B cell (primary cell): ENCODE measurements around the gene OR10G3. TPM values are rescaled to one million over a fixed set of nuclear protein-coding genes. Genes with fewer than 3 reads are reported as not detected.

Experiments
- ATAC-seq: fragments of 200-7000 bp; cut with Tn5 transposase; one replicate; pipeline ENCODE4 v1.10.0; 2021; ENCODE audit warnings: low read depth, mild to moderate bottlenecking, moderate number of reproducible peaks, moderate library complexity
- CTCF ChIA-PET: fragments of 350-600 bp; sonication (Branson Sonifier 250); formaldehyde crosslinking; loops from one replicate; lab custom pipeline; 2021; ENCODE audit warnings: antibody characterized with exemption, inconsistent platforms; lab: Charles Lee
- POLR2A ChIA-PET: fragments of 350-600 bp; sonication (Branson Sonifier 250); formaldehyde crosslinking; loops from one replicate; lab custom pipeline; 2021; ENCODE audit warnings: antibody characterized with exemption; lab: Charles Lee
- DNase-seq: peaks from one replicate; pipeline ENCODE4 v3.0.0; 2013
- H2AFZ ChIP-seq: 2 replicates; pipeline ENCODE4 v1.6.1; 2012; ENCODE audit warnings: mild to moderate bottlenecking, low read depth, low read length; ENCODE audit not compliant: insufficient read depth, poor library complexity, severe bottlenecking
- H3K27ac ChIP-seq, 2 donors: 1 replicate in 1 of 2; 2 replicates in 1 of 2; pipeline ENCODE4 v1.5.1; 2012 to 2013; ENCODE audit warnings: low read length in 2 of 2, mild to moderate bottlenecking in 2 of 2, moderate library complexity in 1 of 2
- H3K27me3 ChIP-seq, 4 experiments: fragments of 200-600 bp in 1 of 4; sonication (generic) in 1 of 4; replicated peaks in 1 of 4; 1 replicate in 2 of 4; 2 replicates in 2 of 4; pipeline versions ENCODE4 v1.6.1 to v1.7.0; 2013 to 2016; ENCODE audit warnings: low read length in 3 of 4, mild to moderate bottlenecking in 2 of 4, mixed read lengths in 1 of 4, moderate library complexity in 1 of 4; ENCODE audit not compliant: insufficient read depth in 4 of 4, control insufficient read depth in 3 of 4; ENCODE audit errors: control extremely low read depth in 1 of 4
- H3K36me3 ChIP-seq, 2 experiments: replicated peaks in 1 of 2; 1 replicate in 1 of 2; 2 replicates in 1 of 2; pipeline versions ENCODE4 v1.6.1 to v1.7.1; 2013; ENCODE audit warnings: low read length in 1 of 2; ENCODE audit not compliant: insufficient read depth in 2 of 2, control insufficient read depth in 1 of 2; ENCODE audit errors: control extremely low read depth in 1 of 2, extremely low read depth in 1 of 2
- H3K4me1 ChIP-seq, 2 donors: fragments of 200-600 bp in 1 of 2; sonication (generic) in 1 of 2; 1 replicate in 1 of 2; 2 replicates in 1 of 2; pipeline versions ENCODE4 v1.5.1 to v1.6.1; 2013 to 2017; ENCODE audit warnings: low read length in 2 of 2; ENCODE audit not compliant: control insufficient read depth in 2 of 2, insufficient read depth in 2 of 2
- H3K4me2 ChIP-seq: replicated peaks from 2 replicates; pipeline ENCODE3; 2012; ENCODE audit warnings: mild to moderate bottlenecking, low read depth, low read length; ENCODE audit not compliant: poor library complexity, severe bottlenecking
- H3K4me3 ChIP-seq, 5 experiments: fragments of 200-600 bp in 1 of 5; sonication (generic) in 1 of 5; 1 replicate in 3 of 5; 2 replicates in 2 of 5; pipeline versions ENCODE4 v1.5.1 to v1.7.0; 2011 to 2016; ENCODE audit warnings: low read length in 4 of 5, mild to moderate bottlenecking in 4 of 5, low read depth in 2 of 5, control low read depth in 1 of 5, moderate library complexity in 1 of 5; ENCODE audit not compliant: insufficient read depth in 1 of 5; ENCODE audit errors: control extremely low read depth in 1 of 5, extremely low read depth in 1 of 5
- H3K79me2 ChIP-seq: fragments of 200-600 bp; sonication (generic); one replicate; pipeline ENCODE4 v1.6.0; 2016; ENCODE audit warnings: low read length; ENCODE audit not compliant: control insufficient read depth, insufficient read depth
- H3K9ac ChIP-seq: fragments of 200-600 bp; sonication (generic); 2 replicates; pipeline ENCODE4 v1.6.1; 2017; ENCODE audit warnings: mild to moderate bottlenecking, low read length, moderate library complexity
- H3K9me3 ChIP-seq, 3 donors: one replicate each; pipeline versions ENCODE4 v1.6.1 to v1.7.1; 2013; ENCODE audit warnings: low read length in 2 of 3; ENCODE audit not compliant: control insufficient read depth in 2 of 3, insufficient read depth in 1 of 3; ENCODE audit errors: control extremely low read depth in 1 of 3
- H4K20me1 ChIP-seq: 2 replicates; pipeline ENCODE4 v1.6.0; 2012; ENCODE audit warnings: mild to moderate bottlenecking, low read length; ENCODE audit not compliant: insufficient read depth, control insufficient read depth, poor library complexity, severe bottlenecking
- H3K27ac Mint-ChIP-seq: one replicate; pipeline ENCODE4 v1.8.0; 2021; ENCODE audit warnings: mixed read lengths
- H3K27me3 Mint-ChIP-seq: one replicate; pipeline ENCODE4 v1.8.0; 2021; ENCODE audit warnings: mixed read lengths
- H3K4me1 Mint-ChIP-seq: one replicate; pipeline ENCODE4 v1.8.0; 2021; ENCODE audit warnings: mixed read lengths
- H3K4me3 Mint-ChIP-seq: one replicate; pipeline ENCODE4 v1.8.0; 2021; ENCODE audit warnings: mixed read lengths
- H3K9me3 Mint-ChIP-seq: one replicate; pipeline ENCODE4 v1.8.0; 2022; ENCODE audit warnings: mixed read lengths; ENCODE audit not compliant: insufficient read depth
- CTCF ChIP-seq: fragments of 200-600 bp; IDR thresholded peaks from one replicate; pipeline ENCODE4 v1.8.0; 2022; ENCODE audit warnings: antibody characterized with exemption, mild to moderate bottlenecking
- EZH2 ChIP-seq: IDR thresholded peaks from 2 replicates; pipeline ENCODE4 v1.6.1; 2012; ENCODE audit warnings: borderline replicate concordance, low read depth, mild to moderate bottlenecking, moderate library complexity, low read length; ENCODE audit not compliant: insufficient read depth, poor library complexity, severe bottlenecking
- WGBS: methylation state at CpG from one replicate; pipeline ENCODE4 v1.1.5; 2013; ENCODE audit warnings: missing lambda C conversion rate; ENCODE audit not compliant: insufficient coverage; 5-methylcytosine and 5-hydroxymethylcytosine counted together
- intact Hi-C: fragments of 100-400 bp; cut with micrococcal nuclease; formaldehyde crosslinking; loops from one replicate; pipeline ENCODE4 v1.10.0; 2022
- polyA plus RNA-seq: library from polyadenylated mRNA; depleted of rRNA; stranded (reverse); fragments of >200 nt; gene quantifications from 2 replicates; pipeline ENCODE4 v1.2.3, GENCODE V29; 2012
- total RNA-seq, 2 donors: library from RNA; stranded (reverse); fragments of 120-200 nt in 1 of 2; gene quantifications; 1 replicate in 1 of 2; 2 replicates in 1 of 2; pipeline versions ENCODE4 v1.2.3 to v1.2.4, GENCODE V29; 2013 to 2022

The OR10G3 gene
- total and polyA plus RNA-seq, 2 donors (not counting 1 experiment from before 2014, with no cell fraction given): not detected

- H2AFZ ChIP-seq: no peak overlapping the region
- H3K9me3 ChIP-seq: no peaks in the 10 kb centered on the region
- intact Hi-C loops: no loop called here
- H3K4me1 Mint-ChIP-seq: peaks cover 12% of the 10 kb centered on the region
- no peaks in the 10 kb centered on the region for H3K36me3 ChIP-seq
- H3K9me3 Mint-ChIP-seq: no peaks in the 10 kb centered on the region
- TF ChIP-seq CTCF: no peak
- no peak for TF ChIP-seq EZH2
- no peaks in the 10 kb centered on the region for H3K79me2 ChIP-seq
- no peak overlapping the region for H3K4me3 Mint-ChIP-seq
- H3K27me3 ChIP-seq: peaks cover 0 to 9% (median 2%) of the 10 kb centered on the region in 4 experiments
- H3K4me1 ChIP-seq: peaks cover 8 to 11% of the 10 kb centered on the region in 2 donors
- H3K4me2 ChIP-seq: no peak overlapping the region
- H4K20me1 ChIP-seq: no peaks in the 10 kb centered on the region
- H3K27me3 Mint-ChIP-seq: peaks cover 32% of the 10 kb centered on the region
- no peak overlapping the region for H3K4me3 ChIP-seq
- POLR2A ChIA-PET: no interaction called here
- 97% methylated on average over 6 of the region's 7 CpGs for WGBS
- CTCF ChIA-PET: interaction anchor here (0.8 kb wide), 1 partner anchor 13 kb away, joined by 4 read pairs; the partner anchor contains the start of gene METTL3
- no peak overlapping the region for H3K27ac Mint-ChIP-seq
- no peak for DNase-seq
- no peak overlapping the region for H3K9ac ChIP-seq
- no peak for ATAC-seq
- H3K27ac ChIP-seq: no peak overlapping the region
These were observed 56.7 kb downstream of the OR10G3 start for GRCh38 chr14:21523203-21523602.

- Mint-ChIP-seq H3K27me3 (peaks cover 32% of the 10 kb centered on the region), H3K4me1 (peaks cover 3% of the 10 kb centered on the region), H3K4me3 (no peak overlapping the region), H3K9me3 (no peaks in the 10 kb centered on the region), H3K27ac (no peak overlapping the region)
- intact Hi-C loops: no loop called here
- ChIA-PET CTCF (no interaction called here), POLR2A (no interaction called here)
- 100% methylated on average over 1 of the region's 2 CpGs for WGBS
- Histone ChIP-seq H3K27ac (no peak overlapping the region), H3K4me3 (no peak overlapping the region), H4K20me1 (no peaks in the 10 kb centered on the region), H3K4me1 (peaks cover under 1 to 3% of the 10 kb centered on the region in 2 donors), H3K9me3 (no peaks in the 10 kb centered on the region), H3K36me3 (no peaks in the 10 kb centered on the region), H3K9ac (no peak overlapping the region), H2AFZ (no peak overlapping the region), H3K79me2 (no peaks in the 10 kb centered on the region), H3K4me2 (no peak overlapping the region), H3K27me3 (peaks cover 0 to 4% (median 2%) of the 10 kb centered on the region in 4 experiments)
- TF ChIP-seq CTCF: no peak
- no peak for TF ChIP-seq EZH2
- ATAC-seq: no peak
- no peak for DNase-seq
These were observed 58.4 kb downstream of the OR10G3 start for GRCh38 chr14:21521501-21521900.
